Psoas muscle (tissue), 8 donors: ENCODE results near the gene LRP3. TPM values are rescaled to one million over a fixed set of nuclear protein-coding genes. Genes with fewer than 3 reads are reported as not detected.

Experiments used
- ATAC-seq, 4 donors: fragments of 200-7000 bp; cut with Tn5 transposase; one replicate each; pipeline ENCODE4 v1.9.1; 2020; ENCODE audit warnings: moderate library complexity in 3 of 4, mild to moderate bottlenecking in 2 of 4
- DNase-seq, 2 donors: peaks; one replicate each; pipeline ENCODE4 v3.0.0-alpha.2; 2020
- H3K27ac ChIP-seq: fragments of 200-600 bp; one replicate; pipeline ENCODE4 v1.8.0; 2022
- H3K27me3 ChIP-seq, 3 donors: fragments of 200-600 bp in 1 of 3; one replicate each; pipeline versions ENCODE4 v1.6.1 to v1.8.0; 2013 to 2022; ENCODE audit warnings: low read length in 2 of 3, mild to moderate bottlenecking in 2 of 3, moderate library complexity in 1 of 3; ENCODE audit not compliant: insufficient read depth in 3 of 3
- H3K36me3 ChIP-seq, 2 donors: fragments of 200-600 bp in 1 of 2; one replicate each; pipeline versions ENCODE4 v1.6.1 to v1.8.0; 2013 to 2022; ENCODE audit warnings: low read depth in 1 of 2, mild to moderate bottlenecking in 1 of 2, moderate library complexity in 1 of 2; ENCODE audit not compliant: insufficient read depth in 1 of 2
- H3K4me1 ChIP-seq: fragments of 200-600 bp; one replicate; pipeline ENCODE4 v1.8.0; 2022
- H3K4me3 ChIP-seq: fragments of 200-600 bp; one replicate; pipeline ENCODE4 v1.8.0; 2022; ENCODE audit warnings: mild to moderate bottlenecking
- H3K9me3 ChIP-seq: fragments of 200-600 bp; one replicate; pipeline ENCODE4 v1.8.0; 2022
- WGBS, 3 donors: extraction: QIAGEN DNeasy Blood & Tissue Kit; methylation state at CpG; one replicate each; pipeline versions ENCODE4 v1.1.6 to v1.1.7; 2013; 5-methylcytosine and 5-hydroxymethylcytosine counted together
- intact Hi-C, 2 donors: fragments of 100-400 bp; cut with DNase I; formaldehyde crosslinking; loops; one replicate each; pipeline versions ENCODE4 v1.11.0 to v1.14.2; 2022
- polyA plus RNA-seq, 3 donors: library from polyadenylated mRNA; stranded (reverse); fragments of 200-250 nt; gene quantifications; one replicate each; pipeline ENCODE4 v1.2.3, GENCODE V29; 2013
- total RNA-seq, 4 donors: library from RNA; stranded (reverse); fragmentation: NEBNext Ultra II Directional in 2 of 4; extraction: Animal tissue kit (Norgen Biotek cat#: 25700) in 2 of 4; gene quantifications; one replicate each; pipeline versions ENCODE4 v1.2.1 to v1.2.4, GENCODE V29; 2021 to 2023
- TF ChIP-seq, protein P1 (sequence below): fragments of 200-600 bp; IDR thresholded peaks from one replicate; pipeline ENCODE4 v1.8.0; 2022; ENCODE audit warnings: antibody characterized with exemption
- donor health status: healthy with polysubstance abuse.
- donor health status: DM: no; HTN: no; CAD: no; lungs with moderate emphysema.
- donor health status: Bipolar disorder and iron deficiency.
- donor health status: healthy.
- donor health status: DM: yes; HTN: yes; CAD: no.
- donor health status: DM: no; HTN: no; CAD: no.
- donor health status: DM: no; HTN: no; CAD: no.
- donor health status: DM: yes; HTN: yes; CAD: no.

LRP3 gene
- total and polyA plus RNA-seq, 7 donors, result 10.7 to 25.1 (median 18.8) TPM

DNA sequence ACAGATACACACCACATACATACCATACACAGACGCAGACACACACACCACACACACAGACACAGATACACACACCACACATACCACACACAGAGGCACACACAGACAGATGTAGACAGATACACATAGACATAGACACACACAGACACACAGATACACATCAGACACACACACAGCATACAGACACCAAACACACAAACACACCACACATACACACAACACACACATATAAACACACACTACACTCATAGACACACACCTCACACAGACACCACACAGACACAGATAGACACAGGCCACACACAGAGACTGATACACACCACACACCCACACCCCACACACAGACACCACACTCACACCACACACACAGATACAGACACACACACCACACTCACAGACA lies 56.4 kb downstream of the LRP3 start:
- no peak overlapping the region for H3K27ac ChIP-seq
- intact Hi-C loops, result no loop called here
- WGBS, 3 donors, result 78 to 96% (median 94%) methylated on average over 1 of the region's 1 CpG

DNA sequence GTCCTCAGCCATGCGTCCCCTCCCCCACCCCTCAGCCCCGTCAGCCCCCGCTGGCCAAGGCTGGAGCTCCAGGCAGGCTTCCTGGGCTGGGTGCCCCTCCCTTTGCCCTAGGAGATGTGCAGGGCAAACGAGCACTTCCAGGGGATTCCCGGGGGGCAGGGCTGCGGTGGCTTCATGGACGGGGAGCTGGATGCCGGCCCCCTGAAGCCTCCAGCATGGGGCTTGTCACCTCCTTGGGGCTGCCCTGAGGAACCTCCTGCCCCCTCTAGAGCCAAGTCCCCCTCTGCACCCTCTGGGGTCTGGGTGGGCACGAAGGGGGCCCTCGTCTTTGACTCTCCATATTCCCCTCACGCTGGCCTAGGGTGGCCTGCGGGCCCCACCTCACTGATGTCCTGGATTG lies 56.9 kb downstream of the LRP3 start:
- intact Hi-C loops, result no loop called here
- WGBS, 3 donors, result 50 to 60% (median 51%) methylated on average over 12 of the region's 12 CpGs

More for the DNA sequence above, 56.4 kb downstream of the LRP3 start:
- Histone ChIP-seq H3K36me3 (no peaks in the 10 kb centered on the region), H3K4me3 (no peak overlapping the region), H3K27me3 (no peaks in the 10 kb centered on the region), H3K9me3 (no peaks in the 10 kb centered on the region), H3K4me1 (no peaks in the 10 kb centered on the region)
- DNase-seq (no peak), ATAC-seq (no peak)
- TF ChIP-seq, protein P1, sequence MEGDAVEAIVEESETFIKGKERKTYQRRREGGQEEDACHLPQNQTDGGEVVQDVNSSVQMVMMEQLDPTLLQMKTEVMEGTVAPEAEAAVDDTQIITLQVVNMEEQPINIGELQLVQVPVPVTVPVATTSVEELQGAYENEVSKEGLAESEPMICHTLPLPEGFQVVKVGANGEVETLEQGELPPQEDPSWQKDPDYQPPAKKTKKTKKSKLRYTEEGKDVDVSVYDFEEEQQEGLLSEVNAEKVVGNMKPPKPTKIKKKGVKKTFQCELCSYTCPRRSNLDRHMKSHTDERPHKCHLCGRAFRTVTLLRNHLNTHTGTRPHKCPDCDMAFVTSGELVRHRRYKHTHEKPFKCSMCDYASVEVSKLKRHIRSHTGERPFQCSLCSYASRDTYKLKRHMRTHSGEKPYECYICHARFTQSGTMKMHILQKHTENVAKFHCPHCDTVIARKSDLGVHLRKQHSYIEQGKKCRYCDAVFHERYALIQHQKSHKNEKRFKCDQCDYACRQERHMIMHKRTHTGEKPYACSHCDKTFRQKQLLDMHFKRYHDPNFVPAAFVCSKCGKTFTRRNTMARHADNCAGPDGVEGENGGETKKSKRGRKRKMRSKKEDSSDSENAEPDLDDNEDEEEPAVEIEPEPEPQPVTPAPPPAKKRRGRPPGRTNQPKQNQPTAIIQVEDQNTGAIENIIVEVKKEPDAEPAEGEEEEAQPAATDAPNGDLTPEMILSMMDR, result no peak

DNA sequence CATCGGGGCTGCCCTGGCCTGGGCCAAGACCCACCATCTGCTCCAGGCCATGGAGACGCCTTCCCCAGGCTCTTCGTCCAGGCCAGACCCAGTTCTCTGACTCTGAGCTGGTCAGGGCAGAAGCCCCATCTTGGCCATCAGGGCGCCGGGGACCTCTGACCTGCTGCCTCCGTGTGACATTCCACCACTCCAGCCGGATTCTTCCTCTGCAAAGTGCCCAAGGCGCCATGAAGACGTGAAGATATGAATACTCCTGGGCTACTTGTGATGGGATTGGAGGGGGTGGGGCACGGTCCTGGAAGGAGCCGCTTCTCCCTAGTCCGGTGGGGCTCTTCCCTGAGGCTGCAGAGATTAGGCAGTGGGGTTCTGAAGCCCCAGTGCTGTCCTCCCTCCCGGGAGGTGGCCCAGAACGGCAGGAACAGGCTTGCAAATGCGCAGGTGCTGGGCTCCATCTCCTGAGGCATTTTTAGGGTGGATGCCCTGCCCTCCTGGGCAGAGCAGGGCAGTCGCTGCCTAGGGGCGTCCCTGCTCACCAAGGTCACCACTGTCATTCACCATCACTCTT lies 57.5 kb downstream of the LRP3 start:
- 73 to 79% (median 75%) methylated on average over 17 of the region's 17 CpGs for WGBS, 3 donors
- ATAC-seq, result no peak
- Histone ChIP-seq H3K27ac (no peak overlapping the region), H3K4me3 (no peak overlapping the region), H3K9me3 (no peaks in the 10 kb centered on the region), H3K36me3 (no peaks in the 10 kb centered on the region), H3K4me1 (no peaks in the 10 kb centered on the region), H3K27me3 (no peaks in the 10 kb centered on the region)
- intact Hi-C loops, result no loop called here
- peak in 1 of 2 donors; percentile 26 for DNase-seq
- TF ChIP-seq, protein P1, result no peak

More for the DNA sequence above, 56.9 kb downstream of the LRP3 start:
- Histone ChIP-seq H3K27me3 (no peaks in the 10 kb centered on the region), H3K27ac (no peak overlapping the region), H3K4me3 (no peak overlapping the region), H3K9me3 (no peaks in the 10 kb centered on the region), H3K4me1 (no peaks in the 10 kb centered on the region), H3K36me3 (no peaks in the 10 kb centered on the region)
- ATAC-seq (no peak), DNase-seq (peak in 1 of 2 donors; percentile 18)
- TF ChIP-seq, protein P1, result no peak

DNA sequence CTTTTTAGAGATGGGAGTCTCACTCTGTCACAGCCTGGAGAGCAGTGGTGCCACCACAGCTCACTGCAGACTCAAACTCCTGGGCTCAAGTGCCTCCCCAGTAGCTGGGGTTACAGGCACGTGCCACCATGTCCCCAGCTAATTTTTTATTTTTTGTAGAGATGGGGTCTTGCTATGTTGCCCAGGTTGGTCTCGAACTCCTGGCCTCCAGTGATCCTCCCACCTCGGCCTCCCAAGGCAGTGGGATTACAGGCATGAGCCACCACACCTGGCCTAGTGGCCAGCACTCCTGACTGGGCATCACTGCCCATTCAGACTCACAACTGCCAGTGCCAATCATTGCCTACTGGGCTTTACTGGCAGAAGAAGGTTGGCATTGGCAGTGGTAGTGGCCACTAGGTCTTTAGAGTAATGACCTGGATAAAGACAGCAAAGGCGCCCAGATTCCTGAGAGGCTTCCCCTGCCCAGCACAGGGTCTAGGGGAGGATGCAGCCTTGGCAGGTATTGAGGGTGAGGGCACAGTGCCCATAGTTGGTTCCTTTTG lies 58.4 kb downstream of the LRP3 start:
- Histone ChIP-seq H3K4me3 (no peak overlapping the region), H3K27ac (no peak overlapping the region), H3K27me3 (no peaks in the 10 kb centered on the region), H3K4me1 (no peaks in the 10 kb centered on the region), H3K9me3 (no peaks in the 10 kb centered on the region), H3K36me3 (no peaks in the 10 kb centered on the region)
- DNase-seq (no peak), ATAC-seq (no peak)
- TF ChIP-seq, protein P1, result no peak
- WGBS, 3 donors, result 66 to 83% (median 68%) methylated on average over 4 of the region's 4 CpGs
- intact Hi-C loops, result no loop called here

DNA sequence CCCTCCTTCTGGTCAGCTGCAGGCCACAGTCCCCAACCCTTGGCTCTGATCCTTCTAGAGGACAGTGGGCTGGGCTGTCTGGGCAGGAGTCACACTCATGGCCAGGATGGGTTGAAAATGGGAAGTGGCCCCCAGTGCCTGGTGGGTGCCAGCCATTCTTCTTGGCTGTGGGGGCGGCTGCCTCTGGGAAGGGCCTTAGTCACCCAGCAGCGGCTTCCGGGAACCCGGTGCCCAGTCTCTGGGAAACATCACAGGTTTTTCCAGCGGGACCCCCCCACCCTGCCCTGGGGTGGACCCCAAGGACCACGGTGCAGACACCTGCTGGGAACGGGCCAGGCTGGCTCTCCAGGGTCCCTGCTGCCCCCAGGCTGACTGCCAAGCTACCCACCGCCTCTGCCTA lies 58.8 kb downstream of the LRP3 start:
- TF ChIP-seq, protein P1, result no peak
- Histone ChIP-seq H3K9me3 (peaks cover 3% of the 10 kb centered on the region), H3K4me3 (no peak overlapping the region), H3K36me3 (no peaks in the 10 kb centered on the region), H3K4me1 (no peaks in the 10 kb centered on the region), H3K27ac (no peak overlapping the region), H3K27me3 (no peaks in the 10 kb centered on the region)
- peak in 1 of 2 donors; percentile 50 for DNase-seq
- intact Hi-C loops, result no loop called here
- 39 to 67% (median 48%) methylated on average over 5 to 8 of the region's 8 CpGs for WGBS, 3 donors
- peak in 1 of 4 donors; percentile 20 for ATAC-seq
